ENCODE measurements around the gene MACROD2.
A peak's percentile ranks its signal among the peaks of the same experiment; 100 is the strongest.
"Not testable (repeated sequence)": the region's sequence is repeated elsewhere in the genome, so short reads cannot be mapped to it uniquely, and the experiment has no call there.

The MACROD2 gene

GRCh38 chr20:14259689-14260088 lies 264.4 kb downstream of the MACROD2 start:
- DNase-seq (ENCODE audit: extremely low read depth, low read depth): peak; percentile 23
- no peak for TF ChIP-seq CTCF (IDR thresholded peaks at IDR 0.05; ENCODE audit: low read depth, low read length)

- DNase-seq (ENCODE audit: extremely low read depth, low read depth): no peak
- TF ChIP-seq CTCF (IDR thresholded peaks at IDR 0.05; ENCODE audit: low read depth, low read length): no peak
These were observed 265.1 kb downstream of the MACROD2 start for GRCh38 chr20:14260367-14260766.

- DNase-seq (ENCODE audit: extremely low read depth, low read depth): peak; percentile 12
- TF ChIP-seq CTCF (IDR thresholded peaks at IDR 0.05; ENCODE audit: low read depth, low read length): peak; percentile 43
These were observed 269.6 kb downstream of the MACROD2 start for GRCh38 chr20:14264869-14265268.

- DNase-seq (ENCODE audit: extremely low read depth, low read depth): no peak
- TF ChIP-seq CTCF (IDR thresholded peaks at IDR 0.05; ENCODE audit: low read depth, low read length): no peak
These were observed 270.9 kb downstream of the MACROD2 start for GRCh38 chr20:14266246-14266645.

- not testable (repeated sequence) for DNase-seq (ENCODE audit: extremely low read depth, low read depth)
These were observed 275.4 kb downstream of the MACROD2 start for GRCh38 chr20:14270751-14271150.

GRCh38 chr20:14282140-14282539 lies 286.8 kb downstream of the MACROD2 start:
- no peak for TF ChIP-seq CTCF (IDR thresholded peaks at IDR 0.05; ENCODE audit: low read depth, low read length)
- no peak for DNase-seq (ENCODE audit: extremely low read depth, low read depth)

- no peak for TF ChIP-seq CTCF (IDR thresholded peaks at IDR 0.05; ENCODE audit: low read depth, low read length)
- DNase-seq (ENCODE audit: extremely low read depth, low read depth): no peak
These were observed 289.1 kb downstream of the MACROD2 start for GRCh38 chr20:14284443-14284842.

Measured in AG09319 (cell line).